Gastrocnemius medialis (tissue), 4 donors: ENCODE results near the gene LRP5. TPM values are rescaled to one million over a fixed set of nuclear protein-coding genes. Genes with fewer than 3 reads are reported as not detected.
A peak's percentile ranks its signal among the peaks of the same experiment; 100 is the strongest.

ENCODE experiments used
- ATAC-seq, 2 donors: fragments of 150-250 bp; one replicate each; pipeline ENCODE4 v1.9.1; 2016
- DNase-seq, 2 donors: peaks; one replicate each; pipeline ENCODE4 v3.0.0-alpha.2; 2019
- H3K27ac ChIP-seq, 4 donors: fragments of 200-600 bp; sonication (generic); 1 replicate in 1 of 4; 2 replicates in 3 of 4; pipeline ENCODE4 v1.5.1; 2016 to 2018; ENCODE audit warnings: mild to moderate bottlenecking in 2 of 4, moderate library complexity in 1 of 4
- H3K27me3 ChIP-seq, 3 donors: fragments of 200-600 bp; sonication (generic) in 2 of 3; 1 replicate in 1 of 3; 2 replicates in 2 of 3; pipeline versions ENCODE4 v1.5.1 to v1.6.0; 2016 to 2019; ENCODE audit warnings: mild to moderate bottlenecking in 1 of 3, moderate library complexity in 1 of 3
- H3K36me3 ChIP-seq, 2 donors: fragments of 200-600 bp; sonication (generic) in 1 of 2; one replicate each; pipeline ENCODE4 v1.5.1; 2017 to 2018
- H3K4me1 ChIP-seq, 2 donors: fragments of 200-600 bp; sonication (generic) in 1 of 2; one replicate each; pipeline ENCODE4 v1.5.1; 2016 to 2017; ENCODE audit warnings: mild to moderate bottlenecking in 2 of 2
- H3K4me3 ChIP-seq, 4 donors: fragments of 200-600 bp; sonication (generic) in 3 of 4; 1 replicate in 1 of 4; 2 replicates in 3 of 4; pipeline ENCODE4 v1.5.1; 2016 to 2019; ENCODE audit warnings: mild to moderate bottlenecking in 2 of 4
- H3K9me3 ChIP-seq, 3 donors: fragments of 200-600 bp; sonication (generic) in 2 of 3; 1 replicate in 1 of 3; 2 replicates in 2 of 3; pipeline ENCODE4 v1.5.1; 2016 to 2019
- POLR2A ChIP-seq, 2 donors: fragments of 450-650 bp; IDR thresholded peaks; one replicate each; pipeline ENCODE4 v1.6.1; 2017; ENCODE audit warnings: antibody characterized with exemption in 2 of 2, mild to moderate bottlenecking in 2 of 2, moderate library complexity in 2 of 2
- in situ Hi-C, 4 donors: fragments of 200-750 bp; cut with MboI; loops; one replicate each; pipeline versions ENCODE4 v1.15.0 to v1.8.0; 2017; ENCODE audit warnings: low sequenced_read_pairs in 4 of 4
- intact Hi-C: fragments of 100-400 bp; cut with DNase I; formaldehyde crosslinking; loops from one replicate; pipeline ENCODE4 v1.15.1; 2023; ENCODE audit warnings: low total_unique reads
- total RNA-seq, 4 donors: library from RNA; depleted of rRNA; stranded (reverse); fragments of >200 nt; gene quantifications; one replicate each; pipeline versions ENCODE4 v1.1.0 to v1.2.3, GENCODE V29; 2016
- TF ChIP-seq, protein P1 (sequence below), 5 experiments: fragments of 450-650 bp in 3 of 5; fragments of 200-600 bp in 2 of 5; sonication (generic) in 2 of 5; IDR thresholded peaks in 4 of 5; conservative IDR thresholded peaks in 1 of 5; 1 replicate in 4 of 5; 2 replicates in 1 of 5; pipeline ENCODE4 v1.5.1; 2016 to 2019; ENCODE audit warnings: antibody characterized with exemption in 5 of 5, mild to moderate bottlenecking in 3 of 5, moderate library complexity in 3 of 5

The LRP5 gene
- total RNA-seq, 4 donors from 2014 or later, result 3.7 to 12.3 (median 8.1) TPM

DNA sequence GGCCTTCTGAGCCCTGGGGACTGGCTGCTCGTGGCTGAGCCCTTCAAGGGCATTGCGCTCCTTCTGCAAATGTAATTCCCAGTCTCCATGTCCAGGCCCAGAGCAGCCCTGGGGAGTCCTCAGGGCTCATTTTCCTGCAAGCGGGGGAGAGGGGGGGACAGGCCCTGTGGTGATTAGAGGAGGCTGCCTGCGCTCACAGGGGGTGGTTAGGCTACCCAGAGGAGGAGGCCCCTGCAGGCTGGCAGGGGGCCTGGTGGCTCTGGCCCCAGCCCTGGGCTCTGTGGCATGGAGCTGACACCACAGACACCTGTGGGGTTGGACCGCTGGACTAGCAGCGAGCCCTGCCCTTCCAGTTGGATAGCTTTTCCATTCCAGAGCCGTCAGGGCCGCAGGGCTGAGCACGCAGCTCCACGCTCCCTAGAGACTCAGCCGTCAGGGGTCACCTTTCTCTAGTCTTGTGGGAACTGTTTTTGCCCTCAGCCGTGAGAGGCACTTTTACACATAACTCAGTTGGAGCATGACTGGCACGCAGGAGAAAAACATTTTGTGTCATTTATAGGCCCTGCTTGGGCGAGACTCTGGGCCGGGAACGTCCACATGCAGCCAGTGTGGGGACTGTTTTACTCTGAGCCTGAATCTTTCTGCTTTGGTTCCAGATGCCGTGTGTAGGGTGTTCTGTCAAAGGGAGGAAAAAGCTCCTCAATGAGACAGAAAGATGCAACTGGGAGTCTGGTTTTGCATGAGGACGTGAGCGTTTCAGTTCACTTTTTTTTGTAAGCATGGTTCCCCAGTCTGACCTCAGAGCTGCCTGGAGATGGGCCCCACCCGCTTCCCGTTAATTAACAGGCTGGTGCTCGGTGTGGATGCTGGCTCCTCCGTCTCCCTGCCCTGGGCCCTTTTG is 58.1 kb downstream of the LRP5 start:
- peaks cover 47 to 51% of the 10 kb centered on the region in 2 donors for H3K4me1 ChIP-seq
- peaks cover 0 to 6% of the 10 kb centered on the region in 2 donors for H3K36me3 ChIP-seq
- intact Hi-C loops (no loop called here), in situ Hi-C loops (no loop called here)
- H3K4me3 ChIP-seq, result no peak overlapping the region
- ATAC-seq (peak; percentile 21 to 22), DNase-seq (no peak)
- H3K27ac ChIP-seq, result peak overlapping the region; percentile 32 to 64 (median 45)
- TF ChIP-seq, protein P1, sequence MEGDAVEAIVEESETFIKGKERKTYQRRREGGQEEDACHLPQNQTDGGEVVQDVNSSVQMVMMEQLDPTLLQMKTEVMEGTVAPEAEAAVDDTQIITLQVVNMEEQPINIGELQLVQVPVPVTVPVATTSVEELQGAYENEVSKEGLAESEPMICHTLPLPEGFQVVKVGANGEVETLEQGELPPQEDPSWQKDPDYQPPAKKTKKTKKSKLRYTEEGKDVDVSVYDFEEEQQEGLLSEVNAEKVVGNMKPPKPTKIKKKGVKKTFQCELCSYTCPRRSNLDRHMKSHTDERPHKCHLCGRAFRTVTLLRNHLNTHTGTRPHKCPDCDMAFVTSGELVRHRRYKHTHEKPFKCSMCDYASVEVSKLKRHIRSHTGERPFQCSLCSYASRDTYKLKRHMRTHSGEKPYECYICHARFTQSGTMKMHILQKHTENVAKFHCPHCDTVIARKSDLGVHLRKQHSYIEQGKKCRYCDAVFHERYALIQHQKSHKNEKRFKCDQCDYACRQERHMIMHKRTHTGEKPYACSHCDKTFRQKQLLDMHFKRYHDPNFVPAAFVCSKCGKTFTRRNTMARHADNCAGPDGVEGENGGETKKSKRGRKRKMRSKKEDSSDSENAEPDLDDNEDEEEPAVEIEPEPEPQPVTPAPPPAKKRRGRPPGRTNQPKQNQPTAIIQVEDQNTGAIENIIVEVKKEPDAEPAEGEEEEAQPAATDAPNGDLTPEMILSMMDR (IDR thresholded peaks at IDR 0.05 in 4 of 5, conservative IDR thresholded peaks at IDR 0.05 in 1 of 5), result no peak
- no peak for TF ChIP-seq POLR2A (IDR thresholded peaks at IDR 0.05)
- H3K9me3 ChIP-seq, result no peaks in the 10 kb centered on the region
- H3K27me3 ChIP-seq, result no peaks in the 10 kb centered on the region

DNA sequence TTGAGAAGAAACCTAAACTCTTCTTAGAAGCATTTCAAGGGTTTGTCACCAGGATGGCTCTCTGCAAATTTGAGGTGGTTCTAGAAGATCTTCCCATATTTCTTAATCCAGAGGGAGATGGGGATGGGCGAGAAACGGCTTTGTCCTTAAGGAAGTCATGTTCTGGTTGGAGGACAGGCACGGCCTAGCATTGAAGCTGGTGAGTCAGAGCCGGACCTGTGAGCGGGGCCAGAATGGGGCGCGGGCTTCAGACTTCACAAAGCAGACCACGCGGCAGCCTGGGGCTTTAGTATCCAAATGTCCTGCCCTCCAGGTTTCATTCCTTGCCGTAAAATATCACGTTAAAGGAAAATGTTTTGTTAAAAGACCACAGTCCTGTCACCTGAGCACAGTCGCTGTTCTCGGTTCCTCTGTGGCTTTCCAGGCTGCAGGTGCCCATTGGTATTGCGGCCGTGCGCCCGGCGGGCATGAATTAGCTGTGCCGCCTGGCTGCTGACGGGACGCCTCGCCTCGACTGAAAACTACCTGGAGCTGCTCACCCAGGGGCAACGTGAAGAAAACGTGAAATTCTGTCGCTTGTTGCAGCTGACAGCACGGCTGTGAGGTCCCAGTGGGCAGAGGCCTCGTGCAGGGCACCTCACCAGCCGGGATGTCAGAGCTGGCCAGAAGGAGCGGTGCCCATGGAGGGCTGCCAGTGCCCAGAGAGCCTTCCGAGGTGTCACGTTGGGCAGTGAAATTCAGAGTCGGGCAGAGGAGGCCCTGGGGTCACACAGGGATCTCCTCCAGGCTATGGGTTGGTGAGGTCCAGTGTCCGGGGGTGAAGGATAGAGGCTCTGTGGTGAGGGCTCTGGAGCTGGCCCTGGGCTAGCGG is 59.0 kb downstream of the LRP5 start:
- peaks cover 47 to 53% of the 10 kb centered on the region in 2 donors for H3K4me1 ChIP-seq

DNA sequence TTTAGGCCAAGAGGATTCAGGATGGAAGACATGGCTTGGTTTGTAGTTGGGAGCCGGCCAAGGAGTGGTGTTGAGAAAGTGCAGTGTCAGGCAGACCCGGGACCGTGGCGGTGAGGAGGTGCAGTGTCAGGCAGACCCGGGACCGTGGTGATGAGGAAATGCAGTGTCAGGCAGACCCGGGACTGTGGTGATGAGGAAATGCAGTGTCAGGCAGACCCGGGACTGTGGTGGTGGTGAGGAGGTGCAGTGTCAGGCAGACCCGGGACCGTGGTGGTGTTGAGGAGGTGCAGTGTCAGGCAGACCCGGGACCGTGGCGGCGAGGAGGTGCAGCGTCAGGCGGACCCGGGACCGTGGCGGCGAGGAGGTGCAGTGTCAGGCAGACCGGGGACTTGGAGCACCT is 59.7 kb downstream of the LRP5 start:
- intact Hi-C loops, result no loop called here
- H3K27ac ChIP-seq, result peak overlapping the region in 1 of 4 donors; percentile 29
- ATAC-seq, result no peak
- H3K4me3 ChIP-seq, result no peak overlapping the region
- no peaks in the 10 kb centered on the region for H3K9me3 ChIP-seq
- no peaks in the 10 kb centered on the region for H3K27me3 ChIP-seq
- in situ Hi-C loops, result no loop called here
- no peak for DNase-seq
- TF ChIP-seq, protein P1 (IDR thresholded peaks at IDR 0.05 in 4 of 5, conservative IDR thresholded peaks at IDR 0.05 in 1 of 5), result no peak
- TF ChIP-seq POLR2A (IDR thresholded peaks at IDR 0.05), result no peak
- peaks cover 50 to 58% of the 10 kb centered on the region in 2 donors for H3K4me1 ChIP-seq
- no peaks in the 10 kb centered on the region for H3K36me3 ChIP-seq

More for the DNA sequence above, 59.0 kb downstream of the LRP5 start:
- Histone ChIP-seq H3K9me3 (no peaks in the 10 kb centered on the region), H3K36me3 (peaks cover 0 to 4% of the 10 kb centered on the region in 2 donors), H3K27ac (peak overlapping the region; percentile 32 to 64 (median 45)), H3K4me3 (no peak overlapping the region), H3K27me3 (no peaks in the 10 kb centered on the region)
- in situ Hi-C loops, result no loop called here
- ATAC-seq (peak; percentile 42 to 47), DNase-seq (peak in 1 of 2 donors; percentile 51)
- intact Hi-C loops, result no loop called here
- TF ChIP-seq, protein P1 (IDR thresholded peaks at IDR 0.05 in 4 of 5, conservative IDR thresholded peaks at IDR 0.05 in 1 of 5), result no peak
- TF ChIP-seq POLR2A (IDR thresholded peaks at IDR 0.05), result no peak

DNA sequence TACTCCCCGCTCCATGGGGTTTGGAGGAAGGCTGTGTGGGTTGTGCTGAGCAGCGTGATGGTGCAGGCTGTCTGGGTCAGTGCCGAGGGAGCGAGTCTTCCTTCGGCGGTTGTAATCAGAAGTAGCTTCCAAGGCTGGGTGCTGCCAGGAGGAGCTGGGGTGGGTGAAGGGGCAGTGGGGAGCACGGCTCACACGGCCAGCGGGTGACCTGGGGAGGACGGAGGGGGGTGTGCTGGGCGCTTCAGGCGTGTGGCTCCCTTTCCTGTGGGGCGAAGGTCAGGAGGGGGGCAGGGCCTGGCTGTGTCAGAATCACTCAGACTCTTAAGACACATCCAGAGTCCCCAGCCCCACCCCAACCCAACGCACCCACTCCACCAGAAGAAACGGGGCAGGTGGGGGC is 60.2 kb downstream of the LRP5 start:
- Histone ChIP-seq H3K4me1 (peaks cover 55 to 63% of the 10 kb centered on the region in 2 donors), H3K27me3 (no peaks in the 10 kb centered on the region)
- no peak for DNase-seq

More for the DNA sequence above, 60.2 kb downstream of the LRP5 start:
- Histone ChIP-seq H3K27ac (no peak overlapping the region), H3K36me3 (no peaks in the 10 kb centered on the region), H3K9me3 (no peaks in the 10 kb centered on the region), H3K4me3 (no peak overlapping the region)
- intact Hi-C loops (no loop called here), in situ Hi-C loops (no loop called here)
- TF ChIP-seq, protein P1 (IDR thresholded peaks at IDR 0.05 in 4 of 5, conservative IDR thresholded peaks at IDR 0.05 in 1 of 5), result no peak
- no peak for TF ChIP-seq POLR2A (IDR thresholded peaks at IDR 0.05)
- ATAC-seq, result no peak
